Lower lobe of right lung (tissue), 2 donors: ENCODE data around the gene VPS18. TPM values are rescaled to one million over a fixed set of nuclear protein-coding genes. Genes with fewer than 3 reads are reported as not detected.

Source experiments
- ATAC-seq, 2 donors: fragments of 200-7000 bp; cut with Tn5 transposase; one replicate each; pipeline ENCODE4 v1.9.1; 2020 to 2022; ENCODE audit warnings: mild to moderate bottlenecking in 2 of 2, moderate library complexity in 2 of 2
- DNase-seq: peaks from one replicate; pipeline ENCODE4 v3.0.0-alpha.2; 2020
- H3K27ac ChIP-seq: fragments of 200-600 bp; one replicate; pipeline ENCODE4 v1.8.0; 2022
- H3K27me3 ChIP-seq: fragments of 200-600 bp; one replicate; pipeline ENCODE4 v1.8.0; 2022; ENCODE audit warnings: low read depth
- H3K36me3 ChIP-seq: fragments of 200-600 bp; one replicate; pipeline ENCODE4 v1.8.0; 2022; ENCODE audit warnings: mild to moderate bottlenecking
- H3K4me1 ChIP-seq: fragments of 200-600 bp; one replicate; pipeline ENCODE4 v1.8.0; 2022
- H3K4me3 ChIP-seq: fragments of 200-600 bp; one replicate; pipeline ENCODE4 v1.8.0; 2022; ENCODE audit warnings: mild to moderate bottlenecking
- H3K9me3 ChIP-seq: fragments of 200-600 bp; one replicate; pipeline ENCODE4 v1.8.0; 2022
- intact Hi-C: fragments of 100-400 bp; cut with DNase I; formaldehyde crosslinking; loops from one replicate; pipeline ENCODE4 v1.11.0; 2022
- long read RNA-seq: library from polyadenylated mRNA; unstranded; transcript quantifications from one replicate; pipeline ENCODE4 v2.0.0, GENCODE V29; 2021
- total RNA-seq: library from RNA; stranded (reverse); fragmentation: NEBNext Ultra II Directional; extraction: Animal tissue kit (Norgen Biotek cat#: 25700); gene quantifications from one replicate; pipeline ENCODE4 v1.2.1, GENCODE V29; 2021
- TF ChIP-seq, protein P1 (sequence below): fragments of 200-600 bp; IDR thresholded peaks from one replicate; pipeline ENCODE4 v1.8.0; 2022; ENCODE audit warnings: antibody characterized with exemption, mild to moderate bottlenecking
- donor health status: DM: no; HTN: yes; CAD: no; lungs with severe emphysema.

VPS18 gene, protein sequence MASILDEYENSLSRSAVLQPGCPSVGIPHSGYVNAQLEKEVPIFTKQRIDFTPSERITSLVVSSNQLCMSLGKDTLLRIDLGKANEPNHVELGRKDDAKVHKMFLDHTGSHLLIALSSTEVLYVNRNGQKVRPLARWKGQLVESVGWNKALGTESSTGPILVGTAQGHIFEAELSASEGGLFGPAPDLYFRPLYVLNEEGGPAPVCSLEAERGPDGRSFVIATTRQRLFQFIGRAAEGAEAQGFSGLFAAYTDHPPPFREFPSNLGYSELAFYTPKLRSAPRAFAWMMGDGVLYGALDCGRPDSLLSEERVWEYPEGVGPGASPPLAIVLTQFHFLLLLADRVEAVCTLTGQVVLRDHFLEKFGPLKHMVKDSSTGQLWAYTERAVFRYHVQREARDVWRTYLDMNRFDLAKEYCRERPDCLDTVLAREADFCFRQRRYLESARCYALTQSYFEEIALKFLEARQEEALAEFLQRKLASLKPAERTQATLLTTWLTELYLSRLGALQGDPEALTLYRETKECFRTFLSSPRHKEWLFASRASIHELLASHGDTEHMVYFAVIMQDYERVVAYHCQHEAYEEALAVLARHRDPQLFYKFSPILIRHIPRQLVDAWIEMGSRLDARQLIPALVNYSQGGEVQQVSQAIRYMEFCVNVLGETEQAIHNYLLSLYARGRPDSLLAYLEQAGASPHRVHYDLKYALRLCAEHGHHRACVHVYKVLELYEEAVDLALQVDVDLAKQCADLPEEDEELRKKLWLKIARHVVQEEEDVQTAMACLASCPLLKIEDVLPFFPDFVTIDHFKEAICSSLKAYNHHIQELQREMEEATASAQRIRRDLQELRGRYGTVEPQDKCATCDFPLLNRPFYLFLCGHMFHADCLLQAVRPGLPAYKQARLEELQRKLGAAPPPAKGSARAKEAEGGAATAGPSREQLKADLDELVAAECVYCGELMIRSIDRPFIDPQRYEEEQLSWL
- 24.0 TPM for total RNA-seq
- long read RNA-seq, transcript VPS18-201 (5 exons, 3,895 nt): major isoform, 22 of 57 reads
- long read RNA-seq, partial matches to known transcripts: 27 of 57 reads
- long read RNA-seq, other reads (novel, unspliced or antisense): 8 of 57 reads

- Histone ChIP-seq H3K27me3 (no peaks in the 10 kb centered on the region), H3K36me3 (peaks cover 33% of the 10 kb centered on the region), H3K9me3 (no peaks in the 10 kb centered on the region), H3K4me3 (peak within 1 kb of the TSS; percentile 91), H3K4me1 (peaks cover 22% of the 10 kb centered on the region), H3K27ac (peak within 1 kb of the TSS; percentile 92)
- ATAC-seq (peak; percentile 98), DNase-seq (peak; percentile 99)
- intact Hi-C loops: no loop called here
- TF ChIP-seq, protein P1, sequence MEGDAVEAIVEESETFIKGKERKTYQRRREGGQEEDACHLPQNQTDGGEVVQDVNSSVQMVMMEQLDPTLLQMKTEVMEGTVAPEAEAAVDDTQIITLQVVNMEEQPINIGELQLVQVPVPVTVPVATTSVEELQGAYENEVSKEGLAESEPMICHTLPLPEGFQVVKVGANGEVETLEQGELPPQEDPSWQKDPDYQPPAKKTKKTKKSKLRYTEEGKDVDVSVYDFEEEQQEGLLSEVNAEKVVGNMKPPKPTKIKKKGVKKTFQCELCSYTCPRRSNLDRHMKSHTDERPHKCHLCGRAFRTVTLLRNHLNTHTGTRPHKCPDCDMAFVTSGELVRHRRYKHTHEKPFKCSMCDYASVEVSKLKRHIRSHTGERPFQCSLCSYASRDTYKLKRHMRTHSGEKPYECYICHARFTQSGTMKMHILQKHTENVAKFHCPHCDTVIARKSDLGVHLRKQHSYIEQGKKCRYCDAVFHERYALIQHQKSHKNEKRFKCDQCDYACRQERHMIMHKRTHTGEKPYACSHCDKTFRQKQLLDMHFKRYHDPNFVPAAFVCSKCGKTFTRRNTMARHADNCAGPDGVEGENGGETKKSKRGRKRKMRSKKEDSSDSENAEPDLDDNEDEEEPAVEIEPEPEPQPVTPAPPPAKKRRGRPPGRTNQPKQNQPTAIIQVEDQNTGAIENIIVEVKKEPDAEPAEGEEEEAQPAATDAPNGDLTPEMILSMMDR: peak; percentile 98
Measured at GRCh38 chr15:40893733-40894680, at the start of gene VPS18. TSS of gene VPS18 (plus strand) at chr15:40894450. CDS start at chr15:40894769, 319 bp downstream.

- Histone ChIP-seq H3K27ac (peak overlapping the region; percentile 83), H3K36me3 (no peaks in the 10 kb centered on the region), H3K4me1 (peaks cover 45% of the 10 kb centered on the region), H3K27me3 (peaks cover 16% of the 10 kb centered on the region), H3K4me3 (peak overlapping the region; percentile 71), H3K9me3 (no peaks in the 10 kb centered on the region)
- peak; percentile 31 to 51 for ATAC-seq
- TF ChIP-seq, protein P1: no peak
- peak; percentile 73 for DNase-seq
- intact Hi-C loops: no loop called here
Measured at GRCh38 chr15:40844696-40845030, 49.6 kb upstream of the VPS18 start.

DNA sequence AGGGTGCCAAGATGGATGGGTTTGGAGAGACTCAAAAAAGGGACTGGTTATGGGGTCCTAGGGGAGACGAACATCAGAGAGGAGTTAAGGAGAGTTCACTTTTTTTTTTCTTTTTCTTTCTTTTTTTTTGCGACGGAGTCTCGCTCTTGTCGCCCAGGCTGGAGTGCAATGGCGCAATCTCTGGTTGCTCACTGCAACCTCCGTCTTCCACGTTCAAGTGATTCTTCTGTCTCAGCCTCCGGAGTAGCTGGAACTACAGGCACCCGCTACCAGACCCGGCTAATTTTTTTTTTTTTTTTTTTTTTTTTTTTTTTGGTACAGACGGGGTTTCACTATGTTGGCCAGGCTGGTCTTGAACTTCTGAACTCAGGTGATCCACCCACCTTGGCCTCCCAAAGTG, 49.2 kb upstream of the VPS18 start:
- TF ChIP-seq, protein P1: no peak
- intact Hi-C loops: no loop called here
- Histone ChIP-seq H3K27ac (peak overlapping the region; percentile 83), H3K4me1 (peaks cover 45% of the 10 kb centered on the region), H3K27me3 (peaks cover 16% of the 10 kb centered on the region), H3K9me3 (no peaks in the 10 kb centered on the region), H3K4me3 (peak overlapping the region; percentile 71), H3K36me3 (peaks cover 2% of the 10 kb centered on the region)
- ATAC-seq: peak in 1 of 2 donors; percentile 6
- no peak for DNase-seq

DNA sequence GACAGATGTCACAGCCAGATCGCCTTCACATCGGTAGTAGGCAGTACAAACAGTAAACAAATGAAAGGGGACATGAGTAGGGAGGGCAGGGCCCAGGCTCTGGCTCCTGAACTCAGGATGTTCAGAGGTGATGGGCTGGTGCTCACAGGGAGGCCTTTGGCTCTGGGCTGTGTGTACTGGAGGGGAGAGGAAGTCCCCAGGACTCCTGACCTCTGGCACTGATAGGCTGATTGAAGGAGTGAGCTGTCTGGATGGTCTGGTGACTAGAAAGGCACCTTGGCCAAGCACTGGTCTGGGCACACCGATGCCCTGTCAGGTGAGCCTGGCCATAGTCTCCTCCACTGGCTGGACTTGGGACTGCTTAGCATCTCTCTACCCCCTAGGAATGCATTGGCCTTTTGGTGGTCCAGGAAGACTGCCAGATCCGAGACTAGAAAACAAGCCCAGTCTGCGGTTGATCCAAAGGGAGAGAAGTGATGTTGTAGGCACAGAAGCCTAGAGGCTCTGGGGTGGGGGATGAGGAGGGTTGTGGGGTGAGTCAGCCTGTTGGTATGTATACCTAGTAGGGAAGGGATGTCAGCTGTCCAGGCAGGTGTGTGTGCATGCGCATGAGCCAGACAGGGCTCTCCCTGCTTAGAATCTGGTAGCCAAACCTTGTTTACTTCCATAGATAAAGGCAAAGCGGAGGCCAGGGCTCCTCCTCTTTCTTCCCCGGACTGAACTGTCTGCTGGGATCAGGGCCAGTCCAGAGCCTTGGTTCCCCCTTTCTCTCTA, 48.6 kb upstream of the VPS18 start:
- H3K9me3 ChIP-seq: no peaks in the 10 kb centered on the region
- H3K27me3 ChIP-seq: peaks cover 16% of the 10 kb centered on the region
- peaks cover 9% of the 10 kb centered on the region for H3K36me3 ChIP-seq
- intact Hi-C loops: no loop called here
- H3K27ac ChIP-seq: peak overlapping the region; percentile 83
- TF ChIP-seq, protein P1: no peak
- DNase-seq: peak; percentile 80
- H3K4me1 ChIP-seq: peaks cover 45% of the 10 kb centered on the region
- peak; percentile 82 to 84 for ATAC-seq
- peak overlapping the region; percentile 71 for H3K4me3 ChIP-seq
